Measurements from ENCODE around the gene FANCE. TPM values are rescaled to one million over a fixed set of nuclear protein-coding genes. Genes with fewer than 3 reads are reported as not detected.

The FANCE gene
- total and polyA plus RNA-seq, 9 of the 15 experiments (the other 6 are each of a cell fraction or from before 2014, with no cell fraction given): 5.7 to 30.2 (median 17.0) TPM

DNA sequence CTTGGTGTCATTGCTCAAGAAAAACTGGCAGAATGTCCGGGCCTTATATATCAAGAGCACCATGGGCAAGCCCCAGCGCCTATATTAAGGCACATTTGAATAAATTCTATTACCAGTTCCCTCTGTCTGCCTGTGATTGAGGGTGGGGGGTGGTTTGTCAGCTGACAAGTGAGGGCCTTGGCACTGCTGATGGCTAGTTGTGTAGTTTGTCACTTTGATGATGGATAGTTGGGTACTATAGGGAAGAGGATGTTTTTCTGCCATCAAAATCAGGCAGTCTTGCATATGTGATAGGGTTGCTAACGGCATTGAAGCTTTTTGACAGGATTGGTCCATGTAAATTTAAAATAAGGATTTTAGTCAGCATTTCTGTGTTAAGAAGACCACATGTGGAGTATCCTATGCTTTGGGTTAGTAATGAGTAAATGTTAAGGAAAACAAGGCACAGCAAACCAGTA is 18.6 kb downstream of the FANCE start (continued):
- TF ChIP-seq MNT (conservative IDR thresholded peaks at IDR 0.05) (peak in 1 of 2 experiments; percentile 21; a peak in 1 of 4 replicates), ZNF511 (CRISPR knock-in tag; IDR thresholded peaks at IDR 0.05) (no peak), SIRT6 (IDR thresholded peaks at IDR 0.05; ENCODE audit: low read depth, low read length) (peak; percentile 86), MAZ (CRISPR knock-in tag; conservative IDR thresholded peaks at IDR 0.05 in 1 of 2, IDR thresholded peaks at IDR 0.05 in 1 of 2) (0 out of 4 replicates have a peak, but pooled peaks of 1 of the 2 experiments have one; percentile 23), KDM5B (IDR thresholded peaks at IDR 0.05; ENCODE audit: insufficient replicate concordance, low read depth, low read length) (peak; percentile 8), HDAC1 (IDR thresholded peaks at IDR 0.05) (0 out of 4 replicates have a peak, but pooled peaks of 1 of the 2 experiments have one; percentile 5), PBX2 (CRISPR knock-in tag; IDR thresholded peaks at IDR 0.05; ENCODE audit: low read depth) (no peak), PBX2 (tag; conservative IDR thresholded peaks at IDR 0.05; ENCODE audit: low read depth) (peak; percentile 29; the same call in 1 of the 2 replicates), FIP1L1 (IDR thresholded peaks at IDR 0.05; ENCODE audit: low read depth, low read length, poor library complexity, severe bottlenecking) (no peak), ZNF282 (CRISPR knock-in tag; IDR thresholded peaks at IDR 0.05) (0 out of 2 replicates have a peak, but pooled peaks have one; percentile 20)
- TF ChIP-seq, protein P1, sequence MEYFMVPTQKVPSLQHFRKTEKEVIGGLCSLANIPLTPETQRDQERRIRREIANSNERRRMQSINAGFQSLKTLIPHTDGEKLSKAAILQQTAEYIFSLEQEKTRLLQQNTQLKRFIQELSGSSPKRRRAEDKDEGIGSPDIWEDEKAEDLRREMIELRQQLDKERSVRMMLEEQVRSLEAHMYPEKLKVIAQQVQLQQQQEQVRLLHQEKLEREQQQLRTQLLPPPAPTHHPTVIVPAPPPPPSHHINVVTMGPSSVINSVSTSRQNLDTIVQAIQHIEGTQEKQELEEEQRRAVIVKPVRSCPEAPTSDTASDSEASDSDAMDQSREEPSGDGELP (CRISPR knock-in tag; IDR thresholded peaks at IDR 0.05; ENCODE audit: borderline replicate concordance): peak; percentile 37
